HG03025 (cell line): ENCODE data around the gene PCDHA7.
"Not testable (repeated sequence)": the region's sequence is repeated elsewhere in the genome, so short reads cannot be mapped to it uniquely, and the experiment has no call there.

ENCODE experiments used
- ATAC-seq: cut with Tn5 transposase; IDR thresholded peaks from one replicate; pipeline ENCODE4 v1.9.1; 2021; ENCODE audit warnings: mild to moderate bottlenecking, moderate library complexity; ENCODE audit not compliant: unreplicated experiment, low FRiP score

Gene PCDHA7, protein sequence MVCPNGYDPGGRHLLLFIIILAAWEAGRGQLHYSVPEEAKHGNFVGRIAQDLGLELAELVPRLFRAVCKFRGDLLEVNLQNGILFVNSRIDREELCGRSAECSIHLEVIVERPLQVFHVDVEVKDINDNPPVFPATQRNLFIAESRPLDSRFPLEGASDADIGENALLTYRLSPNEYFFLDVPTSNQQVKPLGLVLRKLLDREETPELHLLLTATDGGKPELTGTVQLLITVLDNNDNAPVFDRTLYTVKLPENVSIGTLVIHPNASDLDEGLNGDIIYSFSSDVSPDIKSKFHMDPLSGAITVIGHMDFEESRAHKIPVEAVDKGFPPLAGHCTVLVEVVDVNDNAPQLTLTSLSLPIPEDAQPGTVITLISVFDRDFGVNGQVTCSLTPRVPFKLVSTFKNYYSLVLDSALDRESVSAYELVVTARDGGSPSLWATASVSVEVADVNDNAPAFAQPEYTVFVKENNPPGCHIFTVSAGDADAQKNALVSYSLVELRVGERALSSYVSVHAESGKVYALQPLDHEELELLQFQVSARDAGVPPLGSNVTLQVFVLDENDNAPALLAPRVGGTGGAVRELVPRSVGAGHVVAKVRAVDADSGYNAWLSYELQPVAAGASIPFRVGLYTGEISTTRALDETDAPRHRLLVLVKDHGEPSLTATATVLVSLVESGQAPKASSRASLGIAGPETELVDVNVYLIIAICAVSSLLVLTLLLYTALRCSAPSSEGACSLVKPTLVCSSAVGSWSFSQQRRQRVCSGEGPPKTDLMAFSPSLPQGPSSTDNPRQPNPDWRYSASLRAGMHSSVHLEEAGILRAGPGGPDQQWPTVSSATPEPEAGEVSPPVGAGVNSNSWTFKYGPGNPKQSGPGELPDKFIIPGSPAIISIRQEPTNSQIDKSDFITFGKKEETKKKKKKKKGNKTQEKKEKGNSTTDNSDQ

DNA sequence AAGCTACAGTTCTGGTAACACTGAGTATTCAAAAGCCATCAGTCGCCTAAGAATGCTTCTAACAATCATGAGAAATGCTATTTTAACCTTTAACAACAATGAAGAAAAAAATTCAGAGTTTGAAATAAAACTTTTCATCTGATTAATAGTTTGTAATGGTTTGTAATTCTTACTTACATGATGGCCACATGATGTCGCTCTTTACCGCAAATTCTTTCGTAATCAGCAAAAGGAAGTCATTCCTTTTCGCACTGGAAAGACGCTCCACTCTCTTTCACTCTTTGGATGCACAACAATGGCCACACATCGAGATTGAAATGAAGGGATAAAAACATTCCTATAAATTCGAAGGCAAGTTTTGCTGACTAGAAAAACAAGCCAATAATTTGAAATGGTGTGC is at the start of gene PCDHA7:
PCDHA7 (plus strand) TSS at position 277 of the 400 bp plus-strand sequence; CDS start at position 392, 115 bp downstream.
- ATAC-seq = no peak

DNA sequence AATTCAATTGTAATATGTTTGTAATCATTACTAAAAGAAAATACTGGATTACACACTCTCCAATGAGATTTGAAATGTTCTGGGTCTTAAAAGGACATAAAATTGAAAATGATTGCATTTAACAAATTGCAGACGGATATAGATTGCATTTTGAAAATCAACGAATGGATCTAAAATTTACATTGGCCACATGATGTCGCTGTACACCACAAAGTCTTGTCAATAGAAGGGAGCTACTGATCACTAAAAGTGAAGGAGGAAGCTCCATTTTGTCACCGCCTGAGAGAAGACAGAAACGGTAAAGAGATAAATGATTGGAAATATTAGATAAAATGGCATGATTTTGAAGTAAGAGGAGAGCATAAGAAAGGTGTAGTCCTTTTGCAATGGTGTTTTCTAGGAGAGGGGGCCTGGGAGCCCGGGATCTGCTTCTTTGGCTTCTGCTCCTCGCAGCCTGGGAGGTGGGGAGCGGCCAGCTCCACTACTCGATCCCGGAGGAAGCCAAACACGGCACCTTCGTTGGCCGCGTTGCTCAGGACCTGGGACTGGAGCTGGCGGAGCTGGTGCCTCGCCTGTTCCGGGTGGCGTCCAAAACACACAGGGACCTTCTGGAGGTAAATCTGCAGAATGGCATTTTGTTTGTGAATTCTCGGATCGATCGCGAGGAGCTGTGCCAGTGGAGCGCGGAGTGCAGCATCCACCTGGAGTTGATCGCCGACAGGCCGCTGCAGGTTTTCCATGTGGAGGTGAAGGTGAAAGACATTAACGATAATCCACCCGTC is 48.0 kb upstream of the PCDHA7 start, which contains the start of gene PCDHA1:
PCDHA1 (plus strand) TSS at position 236 of the 782 bp plus-strand sequence.
- ATAC-seq = no peak

DNA sequence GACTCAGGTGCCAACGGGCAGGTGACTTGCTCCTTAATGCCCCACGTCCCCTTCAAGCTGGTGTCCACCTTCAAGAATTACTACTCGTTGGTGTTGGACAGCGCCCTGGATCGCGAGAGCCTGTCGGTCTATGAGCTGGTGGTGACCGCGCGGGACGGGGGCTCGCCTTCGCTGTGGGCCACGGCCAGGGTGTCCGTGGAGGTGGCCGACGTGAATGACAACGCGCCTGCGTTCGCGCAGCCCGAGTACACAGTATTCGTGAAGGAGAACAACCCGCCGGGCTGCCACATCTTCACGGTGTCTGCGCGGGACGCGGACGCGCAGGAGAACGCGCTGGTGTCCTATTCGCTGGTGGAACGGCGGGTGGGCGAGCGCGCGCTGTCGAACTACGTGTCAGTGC is 46.6 kb upstream of the PCDHA7 start:
- not testable (repeated sequence) for ATAC-seq

DNA sequence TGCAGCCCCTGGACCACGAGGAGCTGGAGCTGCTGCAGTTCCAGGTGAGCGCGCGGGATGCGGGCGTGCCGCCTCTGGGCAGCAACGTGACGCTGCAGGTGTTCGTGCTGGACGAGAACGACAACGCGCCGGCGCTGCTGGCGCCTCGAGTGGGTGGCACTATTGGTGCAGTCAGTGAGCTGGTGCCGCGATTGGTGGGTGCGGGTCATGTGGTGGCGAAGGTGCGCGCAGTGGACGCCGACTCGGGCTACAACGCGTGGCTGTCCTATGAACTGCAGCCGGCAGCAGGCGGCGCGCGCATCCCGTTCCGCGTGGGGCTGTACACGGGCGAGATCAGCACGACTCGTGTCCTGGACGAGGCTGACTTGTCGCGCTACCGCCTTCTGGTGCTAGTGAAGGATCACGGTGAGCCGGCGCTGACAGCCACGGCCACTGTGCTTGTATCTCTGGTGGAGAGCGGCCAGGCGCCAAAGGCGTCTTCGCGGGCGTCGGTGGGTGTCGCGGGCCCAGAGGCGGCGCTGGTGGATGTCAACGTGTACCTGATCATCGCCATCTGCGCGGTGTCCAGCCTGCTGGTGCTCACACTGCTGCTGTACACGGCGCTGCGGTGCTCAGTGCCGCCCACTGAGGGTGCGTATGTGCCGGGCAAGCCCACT is 46.1 kb upstream of the PCDHA7 start:
- ATAC-seq = not testable (repeated sequence)

DNA sequence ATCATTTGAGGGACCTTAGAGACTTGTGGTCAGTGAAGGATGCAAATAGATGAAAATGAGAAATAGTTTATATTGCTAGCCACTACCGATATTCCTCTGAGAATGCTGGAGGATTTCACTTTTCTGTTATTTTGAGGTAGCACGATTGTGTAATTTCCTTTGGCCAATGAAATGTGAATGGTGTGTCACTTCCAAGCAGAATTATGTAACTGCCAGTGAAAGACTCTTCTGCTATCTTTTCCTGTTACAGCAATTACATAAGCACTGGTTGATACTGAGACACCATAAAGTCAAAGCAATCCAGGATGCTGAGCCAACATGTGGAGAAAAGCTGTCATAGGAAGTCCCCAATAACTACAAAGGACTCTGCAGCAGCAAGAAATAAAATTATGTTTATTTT is 43.0 kb upstream of the PCDHA7 start:
- no peak for ATAC-seq

DNA sequence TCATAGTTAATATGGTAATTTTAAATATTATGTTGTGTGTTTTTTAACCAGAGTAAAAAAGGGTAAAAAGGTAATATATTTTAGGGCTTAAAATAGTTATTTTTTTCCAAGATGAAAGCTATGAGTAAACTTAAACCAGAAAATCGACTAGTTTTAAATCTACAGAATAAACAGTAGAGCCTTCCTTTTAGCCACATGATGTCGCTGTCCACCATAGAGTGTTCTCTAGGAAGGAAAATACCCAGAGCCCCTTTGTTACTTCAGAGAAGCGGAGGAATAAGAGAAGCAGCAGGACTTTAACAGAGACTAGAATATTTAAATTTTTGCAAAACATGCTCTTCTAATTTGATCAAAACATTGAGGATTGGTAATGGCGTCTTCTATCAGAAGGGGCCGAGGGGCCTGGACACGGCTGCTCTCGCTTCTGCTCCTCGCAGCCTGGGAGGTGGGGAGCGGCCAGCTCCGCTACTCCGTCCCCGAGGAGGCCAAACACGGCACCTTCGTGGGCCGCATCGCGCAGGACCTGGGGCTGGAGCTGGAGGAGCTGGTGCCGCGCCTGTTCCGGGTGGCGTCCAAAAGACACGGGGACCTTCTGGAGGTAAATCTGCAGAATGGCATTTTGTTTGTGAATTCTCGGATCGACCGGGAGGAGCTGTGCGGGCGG is 39.3 kb upstream of the PCDHA7 start, which contains the start of gene PCDHA2:
PCDHA2 (plus strand) TSS at position 258 of the 664 bp plus-strand sequence.
- no peak for ATAC-seq

DNA sequence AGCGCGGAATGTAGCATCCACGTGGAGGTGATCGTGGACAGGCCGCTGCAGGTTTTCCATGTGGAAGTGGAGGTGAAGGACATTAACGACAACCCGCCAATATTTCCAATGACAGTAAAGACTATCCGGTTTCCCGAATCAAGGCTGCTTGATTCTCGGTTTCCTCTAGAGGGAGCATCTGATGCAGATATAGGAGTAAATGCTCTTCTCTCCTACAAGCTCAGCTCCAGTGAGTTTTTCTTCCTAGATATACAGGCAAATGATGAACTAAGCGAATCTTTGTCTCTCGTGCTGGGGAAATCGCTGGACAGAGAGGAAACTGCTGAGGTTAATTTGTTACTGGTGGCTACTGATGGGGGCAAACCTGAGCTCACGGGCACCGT is 38.8 kb upstream of the PCDHA7 start:
- no peak for ATAC-seq

DNA sequence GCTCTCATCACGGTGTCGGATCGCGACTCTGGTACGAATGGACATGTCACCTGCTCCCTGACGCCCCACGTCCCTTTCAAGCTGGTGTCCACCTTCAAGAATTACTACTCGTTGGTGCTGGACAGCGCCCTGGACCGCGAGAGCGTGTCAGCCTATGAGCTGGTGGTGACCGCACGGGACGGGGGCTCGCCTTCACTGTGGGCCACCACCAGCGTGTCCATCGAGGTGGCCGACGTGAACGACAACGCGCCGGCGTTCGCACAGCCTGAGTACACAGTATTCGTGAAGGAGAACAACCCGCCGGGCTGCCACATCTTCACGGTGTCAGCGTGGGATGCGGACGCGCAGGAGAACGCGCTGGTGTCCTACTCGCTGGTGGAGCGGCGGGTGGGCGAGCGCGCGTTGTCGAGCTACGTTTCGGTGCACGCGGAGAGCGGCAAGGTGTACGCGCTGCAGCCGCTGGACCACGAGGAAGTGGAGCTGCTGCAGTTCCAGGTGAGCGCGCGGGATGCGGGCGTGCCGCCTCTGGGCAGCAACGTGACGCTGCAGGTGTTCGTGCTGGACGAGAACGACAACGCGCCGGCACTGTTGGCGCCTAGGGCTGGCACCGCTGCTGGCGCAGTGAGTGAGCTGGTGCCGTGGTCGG is 37.9 kb upstream of the PCDHA7 start:
- ATAC-seq = not testable (repeated sequence)

DNA sequence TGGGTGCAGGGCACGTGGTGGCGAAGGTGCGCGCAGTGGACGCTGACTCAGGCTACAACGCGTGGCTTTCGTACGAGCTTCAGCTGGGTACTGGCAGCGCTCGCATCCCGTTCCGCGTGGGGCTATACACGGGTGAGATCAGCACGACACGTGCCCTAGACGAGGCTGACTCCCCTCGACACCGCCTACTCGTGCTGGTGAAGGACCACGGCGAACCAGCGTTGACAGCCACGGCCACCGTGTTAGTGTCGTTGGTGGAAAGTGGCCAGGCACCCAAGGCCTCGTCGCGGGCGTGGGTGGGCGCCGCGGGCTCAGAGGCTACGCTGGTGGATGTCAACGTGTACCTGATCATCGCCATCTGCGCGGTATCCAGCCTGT is 37.4 kb upstream of the PCDHA7 start:
- ATAC-seq = no peak

DNA sequence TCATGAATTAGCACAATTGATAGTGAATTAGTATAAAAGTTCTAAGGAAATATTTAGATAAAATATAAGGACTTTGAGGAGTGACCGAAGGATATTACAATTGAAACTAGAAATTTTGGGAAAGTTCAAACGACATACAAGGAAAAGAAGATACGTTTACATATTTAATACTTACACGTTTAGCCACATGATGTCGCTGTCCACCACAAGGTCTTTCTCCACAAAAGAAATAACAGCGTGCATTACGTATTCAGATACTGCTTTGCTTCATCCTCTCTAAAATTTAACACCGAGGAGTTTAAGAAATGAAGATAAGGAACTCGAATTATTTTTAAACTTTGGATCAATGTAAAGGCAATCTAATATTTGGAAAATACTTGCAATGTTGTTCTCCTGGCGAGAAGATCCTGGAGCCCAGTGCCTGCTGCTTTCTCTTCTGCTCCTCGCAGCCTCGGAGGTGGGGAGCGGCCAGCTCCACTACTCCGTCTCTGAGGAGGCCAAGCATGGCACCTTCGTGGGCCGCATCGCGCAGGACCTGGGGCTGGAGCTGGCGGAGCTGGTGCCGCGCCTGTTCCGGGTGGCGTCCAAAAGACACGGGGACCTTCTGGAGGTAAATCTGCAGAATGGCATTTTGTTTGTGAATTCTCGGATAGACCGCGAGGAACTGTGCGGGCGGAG is 33.1 kb upstream of the PCDHA7 start, which contains the start of gene PCDHA3:
PCDHA3 (plus strand) TSS at position 242 of the 678 bp plus-strand sequence.
- ATAC-seq = no peak

DNA sequence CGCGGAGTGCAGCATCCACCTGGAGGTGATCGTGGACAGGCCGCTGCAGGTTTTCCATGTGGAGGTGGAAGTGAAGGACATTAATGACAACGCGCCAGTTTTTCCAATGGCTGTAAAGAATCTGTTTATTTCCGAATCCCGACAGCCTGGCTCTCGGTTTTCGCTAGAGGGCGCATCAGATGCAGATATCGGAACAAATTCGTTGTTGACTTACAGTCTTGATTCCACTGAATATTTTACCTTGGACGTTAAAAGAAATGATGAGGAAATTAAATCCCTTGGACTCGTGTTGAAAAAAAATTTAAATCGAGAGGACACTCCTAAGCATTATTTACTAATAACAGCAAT is 32.6 kb upstream of the PCDHA7 start:
- ATAC-seq = no peak

DNA sequence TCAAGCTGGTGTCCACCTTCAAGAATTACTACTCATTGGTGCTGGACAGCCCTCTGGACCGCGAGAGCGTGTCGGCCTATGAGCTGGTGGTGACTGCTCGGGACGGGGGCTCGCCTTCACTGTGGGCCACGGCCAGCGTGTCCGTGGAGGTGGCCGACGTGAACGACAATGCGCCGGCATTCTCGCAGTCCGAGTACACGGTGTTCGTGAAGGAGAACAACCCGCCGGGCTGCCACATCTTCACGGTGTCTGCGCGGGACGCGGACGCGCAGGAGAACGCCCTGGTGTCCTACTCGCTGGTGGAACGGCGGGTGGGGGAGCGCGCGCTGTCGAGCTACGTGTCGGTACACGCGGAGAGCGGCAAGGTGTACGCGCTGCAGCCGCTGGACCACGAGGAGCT is 31.7 kb upstream of the PCDHA7 start:
- ATAC-seq = not testable (repeated sequence)

DNA sequence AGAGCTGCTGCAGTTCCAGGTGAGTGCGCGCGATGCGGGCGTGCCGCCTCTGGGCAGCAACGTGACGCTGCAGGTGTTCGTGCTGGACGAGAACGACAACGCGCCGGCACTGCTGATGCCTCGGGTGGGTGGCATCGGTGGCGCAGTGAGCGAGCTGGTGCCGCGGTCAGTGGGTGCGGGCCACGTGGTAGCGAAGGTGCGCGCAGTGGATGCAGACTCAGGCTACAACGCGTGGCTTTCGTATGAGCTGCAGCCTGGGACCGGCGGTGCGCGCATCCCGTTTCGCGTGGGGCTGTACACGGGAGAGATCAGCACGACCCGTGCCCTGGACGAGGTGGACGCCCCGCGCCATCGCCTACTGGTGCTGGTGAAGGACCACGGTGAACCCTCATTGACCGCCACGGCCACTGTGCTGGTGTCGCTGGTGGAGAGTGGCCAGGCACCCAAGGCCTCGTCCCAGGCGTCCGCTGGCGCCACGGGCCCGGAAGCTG is 31.2 kb upstream of the PCDHA7 start:
- ATAC-seq = no peak

DNA sequence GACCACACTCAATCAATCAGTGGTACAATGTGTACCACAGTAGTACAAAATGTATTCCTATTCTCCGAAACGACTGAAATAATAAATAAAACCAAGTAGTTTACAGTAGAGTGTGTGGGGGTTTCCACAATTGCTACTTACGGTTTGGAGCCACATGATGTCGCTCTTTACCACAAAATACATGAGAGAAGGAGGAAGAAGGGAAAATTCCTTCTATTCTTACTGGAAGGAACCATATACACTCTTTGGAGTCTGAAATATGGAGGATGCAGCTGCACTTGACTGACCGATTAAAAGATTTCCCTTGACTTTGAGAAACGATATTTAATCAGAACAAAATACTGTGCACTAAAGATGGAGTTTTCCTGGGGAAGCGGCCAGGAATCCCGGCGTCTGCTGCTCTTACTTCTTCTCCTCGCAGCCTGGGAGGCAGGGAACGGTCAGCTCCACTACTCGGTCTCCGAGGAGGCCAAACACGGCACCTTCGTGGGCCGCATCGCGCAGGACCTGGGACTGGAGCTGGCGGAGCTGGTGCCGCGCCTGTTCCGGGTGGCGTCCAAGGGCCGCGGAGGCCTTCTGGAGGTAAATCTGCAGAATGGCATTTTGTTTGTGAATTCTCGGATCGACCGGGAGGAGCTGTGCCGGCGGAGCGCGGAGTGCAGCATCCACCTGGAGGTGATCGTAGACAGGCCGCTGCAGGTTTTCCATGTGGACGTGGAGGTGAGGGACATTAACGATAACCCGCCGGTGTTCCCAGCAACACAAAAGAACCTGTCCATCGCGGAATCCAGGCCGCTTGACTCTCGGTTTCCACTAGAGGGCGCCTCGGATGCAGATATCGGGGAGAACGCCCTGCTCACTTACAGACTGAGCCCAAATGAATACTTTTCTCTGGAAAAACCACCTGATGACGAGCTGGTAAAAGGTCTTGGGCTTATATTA is 27.0 kb upstream of the PCDHA7 start, which contains the start of gene PCDHA4:
PCDHA4 (plus strand) TSS at position 235 of the 942 bp plus-strand sequence.
- ATAC-seq = no peak

DNA sequence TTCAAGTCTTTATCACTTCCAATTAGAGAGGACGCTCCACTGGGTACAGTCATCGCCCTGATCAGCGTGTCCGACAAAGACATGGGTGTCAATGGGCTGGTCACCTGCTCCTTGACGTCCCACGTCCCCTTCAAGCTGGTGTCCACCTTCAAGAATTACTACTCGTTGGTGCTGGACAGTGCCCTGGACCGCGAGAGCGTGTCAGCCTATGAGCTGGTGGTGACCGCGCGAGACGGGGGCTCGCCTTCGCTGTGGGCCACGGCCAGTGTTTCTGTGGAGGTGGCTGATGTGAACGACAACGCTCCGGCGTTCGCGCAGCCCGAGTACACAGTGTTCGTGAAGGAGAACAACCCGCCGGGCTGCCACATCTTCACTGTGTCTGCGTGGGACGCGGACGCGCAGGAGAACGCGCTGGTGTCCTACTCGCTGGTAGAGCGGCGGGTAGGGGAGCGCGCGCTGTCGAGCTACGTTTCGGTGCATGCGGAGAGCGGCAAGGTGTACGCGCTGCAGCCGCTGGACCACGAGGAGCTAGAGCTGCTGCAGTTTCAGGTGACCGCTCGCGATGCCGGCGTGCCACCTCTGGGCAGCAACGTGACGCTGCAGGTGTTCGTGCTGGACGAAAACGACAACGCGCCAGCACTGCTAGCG is 25.7 kb upstream of the PCDHA7 start:
- not testable (repeated sequence) for ATAC-seq

DNA sequence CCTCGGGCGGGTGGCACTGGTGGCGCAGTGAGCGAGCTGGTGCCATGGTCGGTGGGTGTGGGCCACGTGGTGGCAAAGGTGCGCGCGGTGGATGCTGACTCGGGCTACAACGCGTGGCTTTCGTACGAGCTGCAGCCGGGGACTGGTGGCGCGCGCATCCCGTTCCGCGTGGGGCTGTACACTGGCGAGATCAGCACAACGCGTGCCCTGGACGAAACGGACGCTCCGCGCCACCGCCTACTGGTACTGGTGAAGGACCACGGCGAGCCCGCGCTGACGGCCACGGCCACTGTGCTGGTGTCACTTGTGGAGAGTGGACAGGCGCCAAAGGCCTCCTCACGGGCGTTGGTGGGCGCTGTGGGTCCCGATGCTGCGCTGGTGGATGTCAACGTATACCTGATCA is 25.2 kb upstream of the PCDHA7 start:
- no peak for ATAC-seq
